GM18873 (cell line): Measurements from ENCODE around the gene NES.

ENCODE experiments used
- ATAC-seq: cut with Tn5 transposase; IDR thresholded peaks from one replicate; pipeline ENCODE4 v1.9.1; 2021; ENCODE audit warnings: mild to moderate bottlenecking, moderate library complexity, moderate number of reproducible peaks; ENCODE audit not compliant: unreplicated experiment, low FRiP score

The NES gene

GRCh38 chr1:156684227-156684782, 7.1 kb upstream of the NES start:
- no peak for ATAC-seq

GRCh38 chr1:156682166-156682890, 5.1 kb upstream of the NES start:
- no peak for ATAC-seq

GRCh38 chr1:156681196-156681960, 4.2 kb upstream of the NES start:
- no peak for ATAC-seq

- ATAC-seq = no peak
Observed at GRCh38 chr1:156680056-156680455, 2.8 kb upstream of the NES start.

GRCh38 chr1:156677616-156678596, 699 bp upstream of the NES start:
- ATAC-seq = no peak

GRCh38 chr1:156676114-156676819, 940 bp downstream of the NES start:
- ATAC-seq = no peak

GRCh38 chr1:156675210-156676113, 1.7 kb downstream of the NES start:
- no peak for ATAC-seq

- ATAC-seq = no peak
Observed at GRCh38 chr1:156673387-156674121, 3.7 kb downstream of the NES start.

- ATAC-seq = no peak
Observed at GRCh38 chr1:156671804-156672203, 5.4 kb downstream of the NES start.

- ATAC-seq = no peak
Observed at GRCh38 chr1:156670791-156671190, 6.4 kb downstream of the NES start.

- no peak for ATAC-seq
Observed at GRCh38 chr1:156670359-156670758, 6.8 kb downstream of the NES start.

GRCh38 chr1:156669794-156670193, 7.4 kb downstream of the NES start:
- ATAC-seq = no peak

GRCh38 chr1:156668801-156669637, 8.2 kb downstream of the NES start:
- ATAC-seq = no peak

- no peak for ATAC-seq
Observed at GRCh38 chr1:156667968-156668709, 9.1 kb downstream of the NES start.

GRCh38 chr1:156667610-156667967, 9.6 kb downstream of the NES start:
- ATAC-seq = no peak

- no peak for ATAC-seq
Observed at GRCh38 chr1:156666862-156667609, 10.2 kb downstream of the NES start.
